GM19099 (cell line): Measurements from ENCODE around the gene TBC1D12.
A peak's percentile ranks its signal among the peaks of the same experiment; 100 is the strongest.

Source experiments
- POLR2A ChIP-seq: IDR thresholded peaks from 3 replicates; pipeline ENCODE4 v1.6.1; 2011; ENCODE audit warnings: low read depth; ENCODE audit not compliant: insufficient read length; ENCODE audit errors: extremely low read depth

The TBC1D12 gene

DNA sequence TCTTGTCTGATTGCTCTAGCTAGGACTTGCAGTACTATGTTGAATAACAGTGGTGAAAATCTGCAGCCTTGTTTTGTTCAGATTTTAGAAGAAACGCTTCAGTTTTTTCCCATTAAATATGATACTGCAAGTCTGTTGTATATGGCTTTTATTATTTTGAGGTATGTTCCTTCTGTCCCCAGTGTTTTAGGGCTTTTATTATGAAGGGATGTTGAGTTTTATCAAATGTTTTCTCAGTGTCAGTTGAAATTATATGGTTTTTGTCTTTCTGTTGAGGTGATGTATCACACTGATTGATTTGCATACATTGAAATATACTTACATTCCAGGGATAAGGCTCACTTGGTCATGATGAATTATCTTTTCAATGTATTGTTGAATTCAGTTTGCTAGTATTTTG, 82.8 kb downstream of the TBC1D12 start:
- TF ChIP-seq POLR2A: no peak

DNA sequence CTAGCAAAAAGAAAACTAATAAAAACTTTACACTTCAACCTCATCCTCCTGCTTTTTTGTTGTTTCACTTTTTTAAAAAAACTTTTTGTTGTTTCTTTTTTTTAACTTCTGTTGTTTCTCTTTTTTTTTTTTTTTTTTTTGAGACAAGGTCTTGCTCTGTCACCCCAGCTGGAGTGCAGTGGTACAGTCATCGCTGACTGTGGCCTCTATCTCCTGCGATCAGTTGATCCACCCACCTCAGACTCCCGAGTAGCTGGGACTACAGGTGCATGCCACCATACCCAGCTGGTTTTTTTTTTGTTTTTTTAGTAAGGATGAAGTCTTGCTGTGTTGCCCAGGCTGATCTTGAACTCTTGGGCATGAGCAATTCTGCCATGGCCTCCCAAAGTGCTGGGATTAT, 85.2 kb downstream of the TBC1D12 start:
- no peak for TF ChIP-seq POLR2A

DNA sequence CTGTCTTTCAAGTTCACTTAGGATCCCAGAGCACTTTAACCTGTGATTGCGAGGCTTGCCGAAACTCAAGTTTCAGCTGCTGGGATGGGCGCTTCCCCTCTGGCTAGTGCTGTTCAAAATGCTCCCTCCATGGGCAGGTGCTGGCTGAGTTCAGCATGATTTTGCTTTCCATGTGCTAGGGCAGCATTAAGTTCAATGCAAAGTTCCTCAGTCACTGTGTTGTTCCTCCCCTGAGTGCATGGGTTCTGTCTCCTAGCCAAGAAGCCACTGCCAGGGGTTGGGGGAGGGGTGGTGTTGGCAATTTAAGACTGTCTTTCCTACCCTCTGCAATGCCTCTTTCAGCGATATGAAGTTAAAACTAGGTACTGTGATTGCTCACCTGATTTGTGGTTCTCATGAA, 86.8 kb downstream of the TBC1D12 start:
- TF ChIP-seq POLR2A: no peak

DNA sequence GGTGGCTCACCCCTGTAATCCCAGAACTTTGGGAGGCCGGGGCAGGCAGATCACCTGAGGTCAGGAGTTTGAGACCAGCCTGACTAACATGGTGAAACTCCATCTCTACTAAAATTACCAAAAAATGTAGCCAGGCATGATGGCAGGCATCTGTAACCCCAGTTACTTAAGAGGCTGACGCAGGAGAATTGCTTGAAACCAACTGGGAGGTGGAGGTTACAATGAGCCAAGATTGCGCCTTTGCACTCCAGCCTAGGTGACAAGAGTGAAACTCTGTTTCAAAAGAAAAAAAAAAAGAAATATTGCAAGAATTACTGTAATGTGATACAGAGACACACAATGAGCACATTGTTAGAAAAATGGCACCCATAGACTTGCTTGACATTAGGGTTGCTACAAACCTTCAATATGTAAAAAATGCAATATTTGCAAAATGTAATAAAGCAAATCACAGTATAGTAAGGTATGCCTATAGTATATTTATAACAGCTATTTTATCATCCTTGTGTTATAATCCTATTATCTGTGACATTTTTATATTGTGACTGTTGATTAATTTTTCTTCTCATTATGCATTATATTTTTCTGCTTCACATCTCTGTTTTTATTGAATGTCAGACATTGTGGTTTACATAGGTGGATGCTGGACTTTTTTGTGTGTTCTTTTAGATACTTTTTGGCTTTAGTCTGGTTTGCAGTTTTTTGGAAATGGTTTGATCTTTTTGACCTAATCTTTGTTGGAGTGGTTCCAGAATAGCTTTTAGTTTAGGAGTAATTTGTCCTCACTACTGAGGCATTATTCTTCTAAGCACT, 87.8 kb downstream of the TBC1D12 start:
- TF ChIP-seq POLR2A: no peak

DNA sequence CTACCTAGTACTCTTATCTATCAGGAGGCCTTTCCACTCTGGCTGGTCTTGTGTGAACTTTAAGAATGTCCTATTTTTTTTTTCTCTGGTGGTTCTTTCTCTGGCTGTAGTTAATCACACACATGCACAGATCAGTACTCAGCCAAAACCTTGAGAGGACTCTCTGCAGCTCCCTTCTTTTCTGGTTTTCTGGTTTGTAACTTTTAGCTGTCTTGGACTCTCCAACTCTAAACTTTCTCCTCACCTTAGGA, 88.4 kb downstream of the TBC1D12 start:
- TF ChIP-seq POLR2A: no peak

DNA sequence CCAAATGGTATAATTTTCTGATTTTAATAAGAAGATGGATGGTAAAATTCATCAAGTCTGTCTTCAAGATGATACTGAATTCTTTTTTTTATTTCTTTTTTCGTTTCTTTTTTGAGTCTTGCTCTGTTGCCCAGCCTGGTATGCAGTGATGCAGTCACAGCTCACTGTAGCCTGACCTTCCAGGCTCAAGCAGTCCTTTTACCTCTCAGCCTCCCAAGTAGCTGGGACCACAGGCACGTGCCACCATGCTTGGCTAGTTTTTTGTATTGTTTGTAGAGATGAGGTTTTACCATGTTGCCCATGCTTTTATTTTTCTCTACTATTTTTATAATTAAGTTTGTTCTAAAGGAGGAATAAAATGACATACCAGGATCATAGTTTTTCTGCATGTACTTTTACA, 91.1 kb downstream of the TBC1D12 start:
- no peak for TF ChIP-seq POLR2A

DNA sequence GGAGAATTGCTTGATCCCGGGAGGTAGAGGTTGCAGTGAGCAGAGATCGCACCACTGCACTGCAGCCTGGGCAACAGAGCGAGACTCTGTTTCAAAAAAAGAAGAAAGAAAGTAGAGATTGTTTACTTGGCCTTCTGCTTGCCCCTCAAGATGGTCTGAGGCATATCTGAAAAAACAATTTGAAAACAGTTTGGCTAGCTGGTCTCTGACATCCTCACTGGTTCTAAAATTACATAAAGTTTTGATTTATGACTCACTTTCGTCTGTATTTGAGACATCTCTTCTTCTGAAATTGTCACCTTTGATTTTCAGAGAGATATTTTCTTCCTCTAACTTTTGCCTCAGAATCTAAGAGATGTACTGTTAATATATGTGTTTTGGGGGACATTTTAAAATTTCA, 93.7 kb downstream of the TBC1D12 start:
- TF ChIP-seq POLR2A: no peak

DNA sequence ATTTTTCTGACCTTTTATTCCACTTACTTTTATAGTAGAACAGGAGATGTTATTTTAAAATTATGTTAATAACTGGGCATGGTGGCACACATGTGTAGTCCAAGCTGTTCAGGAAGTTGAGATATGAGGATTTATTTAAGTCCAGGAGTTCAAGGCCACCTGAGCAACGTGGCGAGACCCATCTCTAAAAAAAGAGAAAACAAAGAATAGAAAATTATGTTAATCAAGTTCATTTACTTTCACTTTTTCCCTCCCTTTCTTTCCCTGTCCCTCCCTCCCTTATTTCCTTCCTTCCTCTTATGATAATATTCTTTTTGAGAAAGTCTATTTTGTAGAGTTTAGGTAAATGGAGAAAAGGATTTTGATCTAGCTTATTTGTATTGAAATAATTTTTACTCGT, 94.3 kb downstream of the TBC1D12 start:
- no peak for TF ChIP-seq POLR2A

DNA sequence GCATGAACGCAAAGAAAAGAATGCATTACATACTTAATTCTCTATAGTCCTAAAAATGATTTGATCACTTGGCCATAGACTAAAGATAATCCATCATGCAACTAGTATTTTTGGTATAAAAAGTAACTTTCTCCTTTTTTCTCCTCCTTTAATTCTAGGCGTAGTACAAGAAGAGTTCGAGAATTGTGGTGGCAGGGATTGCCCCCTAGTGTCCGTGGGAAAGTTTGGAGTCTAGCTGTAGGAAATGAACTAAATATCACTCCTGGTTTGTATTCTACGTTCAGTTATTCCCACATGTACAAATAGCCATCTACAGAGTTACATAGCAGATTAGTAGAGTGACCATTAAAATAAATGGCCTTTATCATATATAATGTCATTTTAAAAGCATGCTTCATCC, 97.7 kb downstream of the TBC1D12 start:
- no peak for TF ChIP-seq POLR2A

DNA sequence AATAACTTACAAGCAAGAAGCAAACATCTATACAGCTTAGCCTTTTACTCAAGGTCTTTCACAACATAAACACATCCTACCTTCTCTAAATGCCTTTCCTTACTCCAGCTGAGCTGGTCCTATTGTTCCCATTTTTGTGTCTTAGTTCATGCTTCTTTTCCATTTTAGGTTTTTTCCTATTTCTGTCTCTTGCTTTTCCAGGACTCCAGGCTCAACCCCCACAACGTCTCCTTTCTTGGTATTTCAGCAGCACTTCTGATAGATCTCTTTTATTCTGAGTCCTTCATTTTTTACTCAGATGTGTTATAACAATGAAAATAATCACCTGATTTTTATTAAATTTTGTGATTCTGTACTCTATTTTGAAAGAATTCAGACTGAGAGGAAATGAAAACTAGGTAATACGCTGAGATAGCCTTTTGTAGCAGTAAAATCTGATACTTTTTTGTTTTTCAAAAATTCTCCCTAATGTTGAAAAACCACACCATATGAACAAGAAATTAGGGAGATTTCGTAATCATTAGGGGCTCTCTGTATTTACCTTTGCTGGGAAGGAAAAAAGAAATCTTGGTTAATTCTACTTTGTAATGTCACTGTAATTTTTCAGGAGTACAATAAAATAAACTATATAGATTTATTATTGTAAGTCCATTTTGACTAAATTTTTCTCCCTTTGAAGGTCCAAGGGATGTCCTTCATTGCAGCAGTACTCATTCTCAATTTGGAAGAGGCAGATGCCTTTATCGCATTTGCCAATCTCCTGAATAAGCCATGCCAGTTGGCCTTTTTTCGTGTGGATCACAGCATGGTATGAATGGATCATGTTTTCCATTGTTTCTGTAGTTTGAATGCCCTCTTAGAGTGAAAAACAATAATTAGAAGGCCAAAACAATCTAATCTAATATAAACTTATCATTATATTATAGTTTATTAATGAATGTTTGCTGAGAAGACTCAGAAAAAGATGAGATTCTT, 119.2 kb downstream of the TBC1D12 start:
- no peak for TF ChIP-seq POLR2A

DNA sequence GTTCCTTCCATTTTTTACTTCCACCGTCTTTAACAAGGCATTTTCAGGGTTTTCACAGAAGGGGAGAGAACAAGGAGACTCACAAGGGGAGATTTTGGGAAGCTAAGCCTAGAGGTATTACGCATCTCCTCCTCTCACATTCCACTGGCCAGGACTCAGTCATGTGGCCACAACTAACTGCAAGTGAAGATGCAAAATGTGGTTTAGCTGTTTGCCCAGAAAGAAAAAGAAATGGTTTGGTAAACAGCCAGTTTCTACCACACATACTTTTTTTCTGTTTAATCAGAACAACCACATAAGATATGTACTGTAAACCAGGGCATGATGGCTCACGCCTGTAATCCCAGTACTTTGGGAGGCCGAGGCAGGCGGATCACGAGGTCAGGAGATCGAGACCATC, 121.8 kb downstream of the TBC1D12 start:
- TF ChIP-seq POLR2A: no peak

DNA sequence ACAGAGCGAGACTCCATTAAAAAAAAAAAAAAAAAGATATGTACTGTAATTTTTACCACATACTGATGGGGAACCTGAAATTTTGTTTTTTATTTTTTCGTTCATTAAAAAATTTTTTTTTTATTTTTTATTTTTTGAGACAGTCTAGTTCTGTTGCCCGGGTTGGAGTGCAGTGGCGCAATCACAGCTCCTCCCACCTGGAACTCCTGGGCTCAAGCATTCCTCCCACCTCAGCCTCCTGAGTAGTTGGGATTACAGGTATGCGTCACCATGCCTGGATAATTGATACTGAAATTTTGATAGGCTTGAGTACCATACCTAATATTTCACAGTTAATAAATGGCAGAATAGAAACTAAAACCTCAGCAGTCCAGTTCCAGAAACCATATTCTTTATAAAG, 122.4 kb downstream of the TBC1D12 start:
- no peak for TF ChIP-seq POLR2A

DNA sequence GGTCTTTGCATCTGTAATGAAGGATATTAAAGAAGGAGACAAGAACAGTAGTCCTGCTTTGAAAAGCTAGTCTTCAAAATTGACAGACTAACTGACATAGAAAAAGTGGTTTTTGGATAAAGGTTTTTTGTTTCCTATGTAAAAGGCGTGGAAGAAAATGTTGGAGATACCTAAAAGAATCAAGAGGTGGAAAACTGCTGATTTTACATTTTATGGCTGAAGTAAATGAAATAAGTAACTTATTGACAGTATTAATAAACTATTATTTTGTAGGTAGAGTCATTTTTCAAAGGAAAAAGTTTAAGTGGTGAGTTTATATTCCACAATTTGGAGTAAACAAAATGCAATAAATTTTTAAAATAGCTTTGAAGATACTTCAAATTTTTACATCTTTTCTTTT, 130.7 kb downstream of the TBC1D12 start:
- no peak for TF ChIP-seq POLR2A

DNA sequence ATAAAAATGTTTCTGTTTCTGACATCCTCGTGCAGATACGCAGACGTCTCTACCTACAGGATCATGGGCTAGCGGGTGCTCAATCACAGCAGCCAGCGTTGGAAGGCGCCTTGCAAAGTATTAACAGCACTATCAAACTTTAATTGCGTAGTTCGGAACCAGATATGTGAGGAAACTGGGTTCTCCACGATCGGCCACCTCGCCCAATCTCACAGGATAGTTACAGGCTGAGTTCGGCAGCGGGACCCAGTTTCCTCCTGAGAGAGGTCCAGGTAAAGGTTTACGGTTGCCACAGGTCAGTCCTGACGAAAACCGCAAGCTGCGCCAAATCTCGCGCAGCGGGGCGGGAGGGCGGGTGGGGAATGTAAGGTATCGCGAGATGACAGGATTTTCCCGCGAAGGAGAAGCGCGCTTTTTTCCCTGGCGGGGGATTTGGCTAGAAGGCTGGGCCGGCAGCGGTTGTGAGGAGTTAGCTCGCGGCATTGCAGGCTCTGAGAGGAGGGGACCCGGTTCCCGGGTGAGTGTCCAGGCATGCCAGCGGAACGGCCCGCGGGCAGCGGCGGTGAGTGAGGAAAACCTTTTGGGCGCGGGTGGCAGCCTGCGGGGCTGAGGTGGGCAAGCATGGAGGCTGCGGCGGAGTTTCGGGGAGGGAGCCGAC, 143.2 kb downstream of the TBC1D12 start, which contains the start of gene HELLS:
Gene HELLS, plus strand, starts transcription at position 398 of the 658 bp plus-strand sequence. Its CDS starts 134 bp downstream, at position 532.
- TF ChIP-seq POLR2A: peak; percentile 79
